Measurements from ENCODE around the gene CCDC88C. TPM values are rescaled to one million over a fixed set of nuclear protein-coding genes. Genes with fewer than 3 reads are reported as not detected.

The CCDC88C gene
- total and polyA plus RNA-seq, 12 donors, result 1.5 to 6.5 (median 3.4) TPM

GRCh38 chr14:91390165-91390778, 27.3 kb downstream of the CCDC88C start:
- no peak overlapping the region for H3K4me3 ChIP-seq
- H3K9me3 ChIP-seq (replicated peaks in 1 of 3), result no peaks in the 10 kb centered on the region
- H3K27ac ChIP-seq, result no peak overlapping the region
- H3K36me3 ChIP-seq (replicated peaks in 1 of 2), result no peaks in the 10 kb centered on the region
- WGBS, 4 donors, result 78 to 82% (median 81%) methylated on average over 12 of the region's 12 CpGs
- DNase-seq, result no peak
- H3K4me1 ChIP-seq (replicated peaks in 1 of 2), result no peaks in the 10 kb centered on the region
- no peak for TF ChIP-seq POLR2A (IDR thresholded peaks at IDR 0.05)
- no peak for TF ChIP-seq CTCF (IDR thresholded peaks at IDR 0.05)
- H3K27me3 ChIP-seq, result no peaks in the 10 kb centered on the region
- intact Hi-C loops (cut with DNase I), result no loop called here

- no peak overlapping the region for H3K27ac ChIP-seq
- no peak for DNase-seq
Observed at GRCh38 chr14:91389150-91389549, 28.5 kb downstream of the CCDC88C start.

GRCh38 chr14:91388551-91388975, 29.1 kb downstream of the CCDC88C start:
- Histone ChIP-seq H3K36me3 (replicated peaks in 1 of 2) (no peaks in the 10 kb centered on the region), H3K4me1 (replicated peaks in 1 of 2) (no peaks in the 10 kb centered on the region), H3K27ac (no peak overlapping the region), H3K9me3 (replicated peaks in 1 of 3) (no peaks in the 10 kb centered on the region), H3K4me3 (no peak overlapping the region), H3K27me3 (no peaks in the 10 kb centered on the region)
- peak in 1 of 7 donors; percentile 15 for DNase-seq
- TF ChIP-seq CTCF (IDR thresholded peaks at IDR 0.05) (no peak), POLR2A (IDR thresholded peaks at IDR 0.05) (no peak)
- 81 to 85% (median 83%) methylated on average over 13 of the region's 13 CpGs for WGBS, 4 donors
- intact Hi-C loops (cut with DNase I), result no loop called here

More at GRCh38 chr14:91389150-91389549, 28.5 kb downstream of the CCDC88C start:
- Histone ChIP-seq H3K4me1 (replicated peaks in 1 of 2) (no peaks in the 10 kb centered on the region), H3K4me3 (no peak overlapping the region), H3K9me3 (replicated peaks in 1 of 3) (no peaks in the 10 kb centered on the region), H3K36me3 (replicated peaks in 1 of 2) (no peaks in the 10 kb centered on the region), H3K27me3 (no peaks in the 10 kb centered on the region)
- TF ChIP-seq POLR2A (IDR thresholded peaks at IDR 0.05) (no peak), CTCF (IDR thresholded peaks at IDR 0.05) (no peak)
- 61 to 86% (median 75%) methylated on average over 5 of the region's 5 CpGs for WGBS, 4 donors
- intact Hi-C loops (cut with DNase I), result no loop called here

GRCh38 chr14:91387951-91388381, 29.7 kb downstream of the CCDC88C start:
- no peaks in the 10 kb centered on the region for H3K27me3 ChIP-seq
- H3K27ac ChIP-seq, result no peak overlapping the region
- no peak overlapping the region for H3K4me3 ChIP-seq
- no peaks in the 10 kb centered on the region for H3K9me3 ChIP-seq (replicated peaks in 1 of 3)
- no peak for DNase-seq
- 90 to 100% (median 94%) methylated on average over 7 to 10 of the region's 10 CpGs for WGBS, 4 donors
- intact Hi-C loops (cut with DNase I), result no loop called here
- no peaks in the 10 kb centered on the region for H3K4me1 ChIP-seq (replicated peaks in 1 of 2)
- H3K36me3 ChIP-seq (replicated peaks in 1 of 2), result no peaks in the 10 kb centered on the region
- TF ChIP-seq CTCF (IDR thresholded peaks at IDR 0.05) (no peak), POLR2A (IDR thresholded peaks at IDR 0.05) (no peak)
